Inflammatory macrophage treated with lipopolysaccharide for 1 hour (primary cell): ENCODE data around the gene DHDH.

ENCODE experiments used
- DNase-seq, 2 donors: peaks; one replicate each; pipeline ENCODE4 v3.0.0-alpha.2; 2020 to 2022

DHDH gene

GRCh38 chr19:48993175-48994034 is 59.9 kb downstream of the DHDH start, which contains the start of the genes GYS1 and RUVBL2:
Gene GYS1 (minus strand): TSS chr19:48993309. CDS start chr19:48993112, 197 bp downstream.
Gene RUVBL2 (plus strand): TSS chr19:48993887. CDS start chr19:48993912, 25 bp downstream.
- DNase-seq = peak; percentile 100

- no peak for DNase-seq
Observed at GRCh38 chr19:48994035-48994386, 60.5 kb downstream of the DHDH start.
